DND-41 (cell line): ENCODE data around the gene CYP4F3.

ENCODE experiments used
- ATAC-seq: fragments of 200-7000 bp; cut with Tn5 transposase; 3 replicates; pipeline ENCODE4 v1.9.1; 2021; ENCODE audit warnings: low read depth; ENCODE audit not compliant: insufficient read depth
- DNase-seq: peaks from one replicate; pipeline ENCODE4 v3.0.0-alpha.2; 2020
- H2AFZ ChIP-seq: 2 replicates; pipeline ENCODE4 v1.6.0; 2012; ENCODE audit warnings: low read depth, low read length
- H3K27ac ChIP-seq: 2 replicates; pipeline ENCODE4 v1.5.1; 2012; ENCODE audit warnings: low read length, inconsistent platforms
- H3K27me3 ChIP-seq: fragments of 200-600 bp; sonication (generic); 2 replicates; pipeline ENCODE4 v1.6.0; 2012; ENCODE audit warnings: low read length, mild to moderate bottlenecking, inconsistent platforms; ENCODE audit not compliant: insufficient read depth, poor library complexity
- H3K36me3 ChIP-seq: 2 replicates; pipeline ENCODE4 v1.5.1; 2012; ENCODE audit warnings: low read length, inconsistent platforms; ENCODE audit not compliant: insufficient read depth
- H3K4me1 ChIP-seq: 2 replicates; pipeline ENCODE4 v1.5.1; 2012; ENCODE audit warnings: mild to moderate bottlenecking, low read length; ENCODE audit not compliant: insufficient read depth
- H3K4me2 ChIP-seq: 2 replicates; pipeline ENCODE4 v1.6.0; 2012; ENCODE audit warnings: mild to moderate bottlenecking, moderate library complexity, low read length, inconsistent platforms; ENCODE audit not compliant: insufficient read depth
- H3K4me3 ChIP-seq, 2 experiments: fragments of 200-600 bp in 1 of 2; shearing (Covaris generic) in 1 of 2; 2 replicates each; pipeline ENCODE4 v1.5.1; 2012 to 2016; ENCODE audit warnings: inconsistent platforms in 2 of 2, low read length in 2 of 2, mild to moderate bottlenecking in 2 of 2, low read depth in 1 of 2, moderate library complexity in 1 of 2
- H3K79me2 ChIP-seq: 2 replicates; pipeline ENCODE4 v1.6.0; 2012; ENCODE audit warnings: low read length, inconsistent platforms; ENCODE audit not compliant: insufficient read depth
- H3K9ac ChIP-seq: 2 replicates; pipeline ENCODE4 v1.6.0; 2012; ENCODE audit warnings: low read depth, mild to moderate bottlenecking, inconsistent platforms, low read length, moderate library complexity
- H3K9me3 ChIP-seq: 2 replicates; pipeline ENCODE4 v1.5.1; 2012; ENCODE audit warnings: low read length, moderate library complexity, mild to moderate bottlenecking, inconsistent platforms; ENCODE audit not compliant: insufficient read depth, severe bottlenecking
- H4K20me1 ChIP-seq: 2 replicates; pipeline ENCODE4 v1.6.0; 2012; ENCODE audit warnings: low read length; ENCODE audit not compliant: insufficient read depth
- EZH2 ChIP-seq: IDR thresholded peaks from 3 replicates; pipeline ENCODE4 v1.6.1; 2012; ENCODE audit warnings: borderline replicate concordance, low read depth, mild to moderate bottlenecking, moderate library complexity, low read length, inconsistent platforms; ENCODE audit not compliant: severe bottlenecking
- TF ChIP-seq, protein P1 (sequence below): IDR thresholded peaks from 2 replicates; pipeline ENCODE4 v1.5.1; 2012; ENCODE audit warnings: borderline replicate concordance, low read length, moderate library complexity, mild to moderate bottlenecking; ENCODE audit not compliant: poor library complexity, severe bottlenecking; ENCODE audit errors: extremely low read depth

CYP4F3 gene

DNA sequence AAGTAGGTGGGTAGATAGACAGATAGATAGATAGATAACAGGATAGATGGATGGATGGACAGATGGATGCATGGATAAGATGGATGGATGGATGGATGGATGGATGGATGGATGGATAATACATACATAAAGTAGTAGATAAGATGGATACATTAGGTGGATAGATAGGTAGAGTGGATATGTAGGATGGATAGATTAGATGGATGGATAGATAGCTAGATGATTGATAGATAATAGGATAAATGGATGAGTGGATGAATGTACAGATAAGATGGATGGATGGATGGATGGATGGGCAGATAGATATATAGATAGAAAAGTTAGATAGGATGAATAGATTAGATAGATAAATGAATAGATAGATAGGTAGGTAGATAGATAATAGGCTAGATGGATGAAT, 2.1 kb downstream of the CYP4F3 start:
- no peak overlapping the region for H3K27ac ChIP-seq
- H2AFZ ChIP-seq: no peak overlapping the region
- no peak overlapping the region for H3K4me2 ChIP-seq
- no peaks in the 10 kb centered on the region for H3K79me2 ChIP-seq
- no peak overlapping the region for H3K4me3 ChIP-seq
- H4K20me1 ChIP-seq: no peaks in the 10 kb centered on the region; the same call in 1 of the 2 replicates
- TF ChIP-seq, protein P1, sequence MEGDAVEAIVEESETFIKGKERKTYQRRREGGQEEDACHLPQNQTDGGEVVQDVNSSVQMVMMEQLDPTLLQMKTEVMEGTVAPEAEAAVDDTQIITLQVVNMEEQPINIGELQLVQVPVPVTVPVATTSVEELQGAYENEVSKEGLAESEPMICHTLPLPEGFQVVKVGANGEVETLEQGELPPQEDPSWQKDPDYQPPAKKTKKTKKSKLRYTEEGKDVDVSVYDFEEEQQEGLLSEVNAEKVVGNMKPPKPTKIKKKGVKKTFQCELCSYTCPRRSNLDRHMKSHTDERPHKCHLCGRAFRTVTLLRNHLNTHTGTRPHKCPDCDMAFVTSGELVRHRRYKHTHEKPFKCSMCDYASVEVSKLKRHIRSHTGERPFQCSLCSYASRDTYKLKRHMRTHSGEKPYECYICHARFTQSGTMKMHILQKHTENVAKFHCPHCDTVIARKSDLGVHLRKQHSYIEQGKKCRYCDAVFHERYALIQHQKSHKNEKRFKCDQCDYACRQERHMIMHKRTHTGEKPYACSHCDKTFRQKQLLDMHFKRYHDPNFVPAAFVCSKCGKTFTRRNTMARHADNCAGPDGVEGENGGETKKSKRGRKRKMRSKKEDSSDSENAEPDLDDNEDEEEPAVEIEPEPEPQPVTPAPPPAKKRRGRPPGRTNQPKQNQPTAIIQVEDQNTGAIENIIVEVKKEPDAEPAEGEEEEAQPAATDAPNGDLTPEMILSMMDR: no peak
- TF ChIP-seq EZH2: no peak
- H3K36me3 ChIP-seq: no peaks in the 10 kb centered on the region
- H3K9me3 ChIP-seq: no peaks in the 10 kb centered on the region
- no peaks in the 10 kb centered on the region for H3K27me3 ChIP-seq
- no peak for DNase-seq
- no peak overlapping the region for H3K9ac ChIP-seq
- no peak for ATAC-seq
- no peaks in the 10 kb centered on the region for H3K4me1 ChIP-seq

DNA sequence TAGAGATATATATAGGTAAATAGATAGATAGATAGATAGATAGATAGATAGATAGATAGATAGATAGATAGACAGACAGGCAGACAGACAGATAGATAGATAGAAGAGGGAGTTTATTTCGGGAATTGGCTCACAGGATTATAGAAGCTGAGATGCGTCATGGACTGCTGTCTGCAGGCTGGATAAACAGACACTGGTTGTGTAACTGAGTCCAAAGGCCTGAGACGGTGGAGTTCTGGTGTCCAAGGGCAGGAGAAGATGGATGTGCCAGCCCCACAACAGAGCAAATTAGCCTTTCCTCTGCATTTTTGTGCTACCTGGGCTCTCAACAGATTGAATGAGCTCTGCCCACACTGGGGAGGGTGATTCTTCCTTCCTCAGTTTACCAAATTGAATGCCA, 2.7 kb downstream of the CYP4F3 start:
- no peaks in the 10 kb centered on the region for H3K9me3 ChIP-seq
- no peaks in the 10 kb centered on the region for H3K27me3 ChIP-seq
- ATAC-seq: no peak
- no peak overlapping the region for H2AFZ ChIP-seq
- no peak for DNase-seq
- H3K4me1 ChIP-seq: no peaks in the 10 kb centered on the region
- no peaks in the 10 kb centered on the region; the same call in 1 of the 2 replicates for H4K20me1 ChIP-seq
- H3K79me2 ChIP-seq: no peaks in the 10 kb centered on the region
- no peak overlapping the region for H3K4me3 ChIP-seq
- no peak overlapping the region for H3K9ac ChIP-seq
- TF ChIP-seq, protein P1: no peak
- no peak for TF ChIP-seq EZH2
- H3K4me2 ChIP-seq: no peak overlapping the region
- no peaks in the 10 kb centered on the region for H3K36me3 ChIP-seq
- no peak overlapping the region for H3K27ac ChIP-seq

GRCh38 chr19:15644066-15644741, 3.5 kb downstream of the CYP4F3 start:
- Histone ChIP-seq H3K4me1 (no peaks in the 10 kb centered on the region), H3K4me2 (no peak overlapping the region), H2AFZ (no peak overlapping the region), H3K79me2 (no peaks in the 10 kb centered on the region), H3K9me3 (no peaks in the 10 kb centered on the region), H3K9ac (no peak overlapping the region), H3K27me3 (no peaks in the 10 kb centered on the region), H4K20me1 (no peaks in the 10 kb centered on the region; the same call in 1 of the 2 replicates), H3K4me3 (no peak overlapping the region), H3K36me3 (no peaks in the 10 kb centered on the region), H3K27ac (no peak overlapping the region)
- no peak for ATAC-seq
- TF ChIP-seq, protein P1: no peak
- no peak for TF ChIP-seq EZH2
- no peak for DNase-seq

DNA sequence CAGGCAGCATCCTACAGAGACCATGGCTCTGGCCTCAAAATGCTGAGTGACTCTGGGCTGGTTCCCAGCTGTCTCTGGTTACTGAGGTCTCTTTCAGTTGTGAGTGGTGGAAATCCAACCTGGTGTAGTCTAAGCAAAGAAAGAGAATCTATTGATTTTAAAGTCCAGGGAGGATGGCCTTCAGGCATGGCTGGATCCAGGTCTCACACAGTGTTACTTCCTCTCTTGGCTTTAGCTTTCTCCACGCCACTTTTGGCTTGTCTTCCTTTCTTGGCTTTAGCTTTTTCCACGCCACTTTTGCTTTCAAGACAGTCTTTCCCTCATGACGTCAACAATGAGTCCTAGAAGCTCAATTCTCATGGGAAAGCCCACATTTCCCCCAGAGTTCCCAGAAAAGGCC, 4.1 kb downstream of the CYP4F3 start:
- no peak overlapping the region for H3K9ac ChIP-seq
- no peak overlapping the region for H3K4me2 ChIP-seq
- no peak overlapping the region for H3K4me3 ChIP-seq
- H3K79me2 ChIP-seq: no peaks in the 10 kb centered on the region
- no peaks in the 10 kb centered on the region for H3K27me3 ChIP-seq
- no peaks in the 10 kb centered on the region for H3K36me3 ChIP-seq
- ATAC-seq: no peak
- no peaks in the 10 kb centered on the region; the same call in 1 of the 2 replicates for H4K20me1 ChIP-seq
- no peak overlapping the region for H2AFZ ChIP-seq
- no peak for TF ChIP-seq EZH2
- TF ChIP-seq, protein P1: no peak
- DNase-seq: no peak
- no peak overlapping the region for H3K27ac ChIP-seq
- H3K9me3 ChIP-seq: no peaks in the 10 kb centered on the region
- no peaks in the 10 kb centered on the region for H3K4me1 ChIP-seq
